Loucy (cell line): Measurements from ENCODE around the gene BCR.

ENCODE experiments used
- H2AFZ ChIP-seq: fragments of 200-600 bp; sonication (generic); 2 replicates; pipeline ENCODE4 v1.6.0; 2016; ENCODE audit warnings: antibody characterized with exemption, mild to moderate bottlenecking, low read length, moderate library complexity
- H3F3A ChIP-seq: fragments of 200-600 bp; 2 replicates; pipeline ENCODE4 v1.6.0; 2016; ENCODE audit warnings: antibody characterized with exemption, low read depth, mild to moderate bottlenecking
- H3K27me3 ChIP-seq: fragments of 200-600 bp; sonication (generic); 2 replicates; pipeline ENCODE4 v1.6.1; 2014; ENCODE audit warnings: low read length, mild to moderate bottlenecking; ENCODE audit not compliant: insufficient read depth, poor library complexity, severe bottlenecking
- H3K36me3 ChIP-seq: fragments of 200-600 bp; sonication (generic); 2 replicates; pipeline ENCODE4 v1.6.1; 2016; ENCODE audit warnings: low read length; ENCODE audit not compliant: insufficient read depth
- H3K4me1 ChIP-seq: fragments of 200-600 bp; sonication (generic); 2 replicates; pipeline ENCODE4 v1.5.1; 2014; ENCODE audit warnings: low read length, mild to moderate bottlenecking; ENCODE audit not compliant: insufficient read depth, poor library complexity, severe bottlenecking
- H3K4me2 ChIP-seq: fragments of 200-600 bp; sonication (generic); 2 replicates; pipeline ENCODE4 v1.6.0; 2014; ENCODE audit warnings: antibody characterized with exemption, low read length, low read depth, mild to moderate bottlenecking; ENCODE audit not compliant: poor library complexity, severe bottlenecking
- H3K4me3 ChIP-seq: fragments of 200-600 bp; sonication (generic); 2 replicates; pipeline ENCODE4 v1.5.1; 2014; ENCODE audit warnings: low read length, mild to moderate bottlenecking, mixed read lengths; ENCODE audit not compliant: poor library complexity, severe bottlenecking
- H3K79me2 ChIP-seq: fragments of 200-600 bp; sonication (generic); 2 replicates; pipeline ENCODE4 v1.6.1; 2014; ENCODE audit warnings: low read length; ENCODE audit not compliant: insufficient read depth
- H3K9ac ChIP-seq: fragments of 200-600 bp; sonication (generic); 2 replicates; pipeline ENCODE4 v1.6.0; 2014; ENCODE audit warnings: mild to moderate bottlenecking, low read depth, low read length, moderate library complexity; ENCODE audit not compliant: poor library complexity, severe bottlenecking
- H3K9me2 ChIP-seq: fragments of 200-600 bp; sonication (generic); replicated peaks from 2 replicates; pipeline ENCODE4 v1.6.1; 2016; ENCODE audit warnings: low read depth, low read length, mixed read lengths
- H3K9me3 ChIP-seq: fragments of 200-600 bp; sonication (generic); 2 replicates; pipeline ENCODE4 v1.6.1; 2014; ENCODE audit warnings: mild to moderate bottlenecking, antibody characterized with exemption, low read length, low read depth; ENCODE audit not compliant: insufficient read depth
- H4K20me1 ChIP-seq: fragments of 200-600 bp; sonication (generic); 2 replicates; pipeline ENCODE4 v1.6.0; 2014; ENCODE audit warnings: antibody characterized with exemption, low read length, mild to moderate bottlenecking; ENCODE audit not compliant: insufficient read depth, poor library complexity, severe bottlenecking
- CTCF ChIP-seq: fragments of 200-600 bp; sonication (generic); conservative IDR thresholded peaks from 2 replicates; pipeline ENCODE4 v1.5.1; 2014; ENCODE audit warnings: mild to moderate bottlenecking, antibody characterized with exemption, low read length
- EZH2phosphoT487 ChIP-seq: fragments of 200-600 bp; IDR thresholded peaks from 2 replicates; pipeline ENCODE4 v1.6.1; 2018; ENCODE audit warnings: antibody characterized with exemption, mild to moderate bottlenecking, moderate library complexity, borderline replicate concordance

Gene BCR

GRCh38 chr22:23164091-23164490 is 16.2 kb upstream of the BCR start:
- H3K79me2 ChIP-seq = no peaks in the 10 kb centered on the region
- no peak overlapping the region for H3K4me3 ChIP-seq
- H3K27me3 ChIP-seq = no peaks in the 10 kb centered on the region
- no peak overlapping the region for H2AFZ ChIP-seq
- no peak overlapping the region for H3K9ac ChIP-seq
- TF ChIP-seq CTCF (no peak), EZH2phosphoT487 (no peak)
- no peaks in the 10 kb centered on the region for H3K36me3 ChIP-seq
- no peaks in the 10 kb centered on the region for H3K4me1 ChIP-seq
- no peaks in the 10 kb centered on the region for H3F3A ChIP-seq
- no peaks in the 10 kb centered on the region for H3K9me2 ChIP-seq
- H3K9me3 ChIP-seq = no peaks in the 10 kb centered on the region
- no peaks in the 10 kb centered on the region for H4K20me1 ChIP-seq
- no peak overlapping the region for H3K4me2 ChIP-seq

- no peak overlapping the region for H2AFZ ChIP-seq
- H3K4me1 ChIP-seq = no peaks in the 10 kb centered on the region
- H3K9me3 ChIP-seq = no peaks in the 10 kb centered on the region
- no peak overlapping the region for H3K4me3 ChIP-seq
- H3K4me2 ChIP-seq = no peak overlapping the region
- H3F3A ChIP-seq = no peaks in the 10 kb centered on the region
- H4K20me1 ChIP-seq = no peaks in the 10 kb centered on the region
- TF ChIP-seq CTCF (no peak), EZH2phosphoT487 (no peak)
- no peaks in the 10 kb centered on the region for H3K27me3 ChIP-seq
- H3K9ac ChIP-seq = no peak overlapping the region
- H3K9me2 ChIP-seq = no peaks in the 10 kb centered on the region
- H3K36me3 ChIP-seq = no peaks in the 10 kb centered on the region
- H3K79me2 ChIP-seq = no peaks in the 10 kb centered on the region
These were observed 14.1 kb upstream of the BCR start for GRCh38 chr22:23166042-23166831.

- Histone ChIP-seq H3K4me1 (no peaks in the 10 kb centered on the region), H2AFZ (no peak overlapping the region), H3K9ac (no peak overlapping the region), H3K4me3 (no peak overlapping the region), H3K9me3 (no peaks in the 10 kb centered on the region), H4K20me1 (no peaks in the 10 kb centered on the region), H3K4me2 (no peak overlapping the region), H3K9me2 (no peaks in the 10 kb centered on the region), H3K79me2 (no peaks in the 10 kb centered on the region), H3K27me3 (no peaks in the 10 kb centered on the region), H3K36me3 (no peaks in the 10 kb centered on the region), H3F3A (no peaks in the 10 kb centered on the region)
- TF ChIP-seq CTCF (no peak), EZH2phosphoT487 (no peak)
These were observed 13.3 kb upstream of the BCR start for GRCh38 chr22:23166841-23167616.
